ENCODE results near the gene ZAR1L. TPM values are rescaled to one million over a fixed set of nuclear protein-coding genes. Genes with fewer than 3 reads are reported as not detected.

Gene ZAR1L
- total RNA-seq, 1 experiment from 2014 or later, result not detected

DNA sequence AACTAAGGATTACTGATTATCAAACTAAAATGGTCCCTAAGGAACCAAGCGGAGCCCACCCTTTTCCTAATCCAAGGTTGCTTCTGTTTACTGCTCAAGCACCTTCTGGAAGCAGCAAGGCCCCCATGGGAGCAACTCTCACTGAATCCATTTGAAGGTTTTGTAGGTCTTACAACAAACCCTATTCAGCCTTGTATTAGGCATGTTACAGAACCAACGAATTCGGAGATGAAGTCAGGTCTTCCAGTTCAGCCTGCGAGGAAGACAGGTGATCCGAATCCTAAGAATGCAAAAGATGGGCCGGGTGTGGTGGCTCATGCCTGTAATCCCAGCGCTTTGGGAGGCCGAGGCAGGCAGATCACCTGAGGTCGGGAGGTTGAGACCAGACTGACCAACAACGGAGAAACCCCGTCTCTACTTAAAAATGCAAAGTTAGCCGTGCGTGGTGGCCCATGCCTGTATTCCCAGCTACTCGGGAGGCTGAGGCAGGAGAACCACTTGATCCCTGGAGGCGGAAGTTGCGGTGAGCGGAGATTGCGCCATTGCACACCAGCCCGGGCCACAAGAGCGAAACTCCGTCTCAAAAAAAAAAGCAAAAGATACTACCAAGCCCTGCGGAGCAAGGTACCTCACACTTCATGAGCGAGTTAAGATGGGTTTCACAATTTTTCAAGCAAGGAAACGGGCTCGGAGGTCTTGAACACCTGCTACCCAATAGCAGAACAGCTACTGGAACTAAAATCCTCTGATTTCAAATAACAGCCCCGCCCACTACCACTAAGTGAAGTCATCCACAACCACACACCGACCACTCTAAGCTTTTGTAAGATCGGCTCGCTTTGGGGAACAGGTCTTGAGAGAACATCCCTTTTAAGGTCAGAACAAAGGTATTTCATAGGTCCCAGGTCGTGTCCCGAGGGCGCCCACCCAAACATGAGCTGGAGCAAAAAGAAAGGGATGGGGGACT, 609 bp downstream of the ZAR1L start:
- Histone ChIP-seq H3K4me1 (peaks cover 9% of the 10 kb centered on the region), H3K9me3 (replicated peaks) (no peaks in the 10 kb centered on the region), H3K27me3 (no peaks in the 10 kb centered on the region), H3K4me3 (peak overlapping the region; percentile 73), H3K36me3 (peaks cover under 1% of the 10 kb centered on the region; the same call in 1 of the 2 replicates), H3K27ac (peak overlapping the region; percentile 99)
- DNase-seq, result peak; percentile 70 to 79

DNA sequence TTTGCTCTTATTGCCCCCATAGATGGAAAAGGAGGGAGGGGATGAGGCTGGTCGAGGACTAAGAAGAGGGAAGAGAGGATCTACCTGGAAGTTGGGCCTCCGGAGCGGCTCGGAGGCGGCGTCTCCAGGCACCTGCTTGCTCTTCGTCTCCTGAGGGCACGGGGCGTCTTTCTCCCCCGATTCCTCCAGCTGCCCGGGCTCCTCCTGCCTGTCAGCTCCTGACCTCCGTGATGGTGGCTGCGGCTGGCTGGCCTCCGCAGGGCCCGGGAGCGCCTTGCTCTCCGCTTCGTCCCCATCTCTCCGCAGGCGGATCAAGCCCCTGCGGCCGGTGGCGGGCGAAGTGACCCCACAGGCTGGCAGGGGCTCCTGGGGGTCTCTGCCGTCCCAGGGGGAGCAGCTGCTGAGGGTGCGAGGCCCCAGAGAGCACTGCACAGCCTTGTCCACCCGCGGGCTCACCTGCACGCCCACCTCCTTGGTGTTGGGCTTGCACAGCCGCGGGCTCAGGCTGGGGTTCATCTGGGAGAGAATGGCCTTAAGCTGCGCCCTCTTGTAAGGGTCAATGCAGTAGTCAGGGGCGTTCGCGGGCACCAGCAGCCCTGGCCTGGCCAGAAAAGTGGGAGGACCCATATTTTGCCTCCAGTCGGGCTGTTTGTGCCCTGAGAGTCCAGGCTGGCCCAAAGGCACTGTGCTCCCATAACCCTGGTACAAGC, 3.8 kb downstream of the ZAR1L start:
- H3K36me3 ChIP-seq, result no peaks in the 10 kb centered on the region
- no peaks in the 10 kb centered on the region for H3K9me3 ChIP-seq (replicated peaks)
- no peak overlapping the region for H3K27ac ChIP-seq
- H3K27me3 ChIP-seq, result no peaks in the 10 kb centered on the region
- H3K4me1 ChIP-seq, result peaks cover 9% of the 10 kb centered on the region
- H3K4me3 ChIP-seq, result no peak overlapping the region
- no peak for DNase-seq

DNA sequence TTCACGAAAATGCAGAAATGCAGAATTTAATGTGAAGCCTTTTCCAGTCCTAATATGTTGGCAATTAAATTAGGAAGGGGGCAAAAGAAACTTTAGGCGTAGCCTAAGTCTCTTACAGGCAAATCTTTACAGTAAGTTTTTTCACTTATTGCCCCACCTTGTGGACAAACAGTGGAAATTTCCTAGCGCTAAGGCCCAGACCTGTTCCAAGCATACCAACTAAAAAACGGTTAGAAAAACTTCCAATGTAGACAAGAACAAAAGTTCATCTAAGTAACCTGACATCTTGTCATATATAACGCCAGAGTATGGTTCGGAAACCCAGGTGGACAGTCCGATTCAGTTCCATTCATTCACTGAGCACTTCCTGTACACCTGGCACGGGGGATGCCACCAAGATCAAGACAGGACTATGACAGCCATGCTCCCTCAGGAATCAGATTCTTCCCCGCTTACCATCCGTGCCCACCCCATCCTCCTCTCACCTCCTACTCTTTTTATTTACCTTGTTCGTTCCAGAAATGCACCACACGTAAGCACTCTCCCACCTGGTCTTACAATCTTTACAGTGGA, 4.9 kb downstream of the ZAR1L start:
- no peaks in the 10 kb centered on the region for H3K36me3 ChIP-seq
- DNase-seq, result peak; percentile 30 to 79
- peak overlapping the region; percentile 36 for H3K4me3 ChIP-seq
- no peak overlapping the region for H3K27ac ChIP-seq
- H3K9me3 ChIP-seq (replicated peaks), result no peaks in the 10 kb centered on the region; the same call in 1 of the 2 replicates
- H3K27me3 ChIP-seq, result no peaks in the 10 kb centered on the region
- peaks cover 9% of the 10 kb centered on the region for H3K4me1 ChIP-seq

DNA sequence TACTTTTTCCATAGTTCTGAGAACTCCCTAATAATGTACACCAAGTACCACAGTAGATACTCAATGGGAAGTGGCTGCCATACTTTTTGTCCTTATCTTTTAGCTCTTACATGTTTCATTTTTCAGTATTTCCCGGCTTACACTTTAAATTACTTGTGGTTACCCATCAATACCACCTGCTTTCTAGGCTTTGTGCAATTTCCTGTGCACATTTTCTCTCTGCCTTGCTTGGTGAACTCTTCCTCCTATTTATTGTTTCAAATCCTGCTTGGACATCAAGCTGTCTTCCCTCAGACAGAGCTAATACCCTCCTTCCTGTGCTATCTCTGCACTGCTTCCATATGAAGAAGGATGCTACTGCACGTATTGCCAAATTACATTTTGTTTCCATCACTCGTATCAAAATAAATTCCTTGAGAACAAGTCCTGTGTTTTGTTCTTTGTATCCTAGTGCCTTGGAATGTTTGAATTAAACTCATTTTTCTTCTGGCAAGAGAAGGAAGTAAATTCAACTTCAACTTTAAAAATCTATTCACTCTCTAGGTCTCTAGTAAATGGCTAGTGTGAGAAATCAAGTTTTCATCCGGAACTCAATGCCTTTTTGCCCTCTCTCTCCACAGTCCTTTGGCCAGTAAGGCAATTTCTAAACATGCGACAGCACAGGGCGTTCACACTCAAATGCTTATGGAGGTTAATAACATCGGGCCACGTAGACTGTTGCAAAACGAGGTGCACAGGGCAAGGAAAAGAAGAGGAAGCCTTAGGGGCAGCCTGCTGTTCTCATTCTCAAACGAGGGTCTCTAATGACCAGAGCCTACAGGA, 5.6 kb downstream of the ZAR1L start:
- no peak overlapping the region for H3K27ac ChIP-seq

DNA sequence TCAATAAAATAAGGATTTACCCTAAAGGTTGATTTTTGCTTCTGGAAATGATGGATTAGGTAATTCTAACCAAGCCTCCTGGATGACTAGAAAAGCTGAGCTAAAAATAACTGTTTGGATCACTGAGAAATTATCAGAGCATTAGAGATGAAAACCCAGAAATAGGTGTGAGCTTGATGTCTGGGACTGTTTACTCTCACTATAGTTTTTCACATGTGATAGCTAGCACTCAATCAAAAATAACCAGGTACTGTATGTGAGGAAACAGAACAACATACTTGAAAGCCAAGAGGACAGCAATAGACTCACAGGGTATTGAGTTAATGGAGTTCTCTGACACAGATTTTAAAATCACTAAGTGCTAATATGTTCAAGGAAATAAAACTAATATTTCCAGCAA, 9.5 kb downstream of the ZAR1L start:
- Histone ChIP-seq H3K27me3 (no peaks in the 10 kb centered on the region), H3K4me3 (no peak overlapping the region), H3K4me1 (peaks cover 9% of the 10 kb centered on the region), H3K27ac (no peak overlapping the region), H3K9me3 (replicated peaks) (no peaks in the 10 kb centered on the region; the same call in 1 of the 2 replicates), H3K36me3 (no peaks in the 10 kb centered on the region)
- DNase-seq, result no peak

More for the DNA sequence above, 5.6 kb downstream of the ZAR1L start:
- peaks cover 9% of the 10 kb centered on the region for H3K4me1 ChIP-seq
- H3K4me3 ChIP-seq, result peak overlapping the region; percentile 36
- H3K36me3 ChIP-seq, result no peaks in the 10 kb centered on the region
- no peaks in the 10 kb centered on the region; the same call in 1 of the 2 replicates for H3K9me3 ChIP-seq (replicated peaks)
- peak in 1 of 2 experiments; percentile 34 for DNase-seq
- H3K27me3 ChIP-seq, result no peaks in the 10 kb centered on the region

DNA sequence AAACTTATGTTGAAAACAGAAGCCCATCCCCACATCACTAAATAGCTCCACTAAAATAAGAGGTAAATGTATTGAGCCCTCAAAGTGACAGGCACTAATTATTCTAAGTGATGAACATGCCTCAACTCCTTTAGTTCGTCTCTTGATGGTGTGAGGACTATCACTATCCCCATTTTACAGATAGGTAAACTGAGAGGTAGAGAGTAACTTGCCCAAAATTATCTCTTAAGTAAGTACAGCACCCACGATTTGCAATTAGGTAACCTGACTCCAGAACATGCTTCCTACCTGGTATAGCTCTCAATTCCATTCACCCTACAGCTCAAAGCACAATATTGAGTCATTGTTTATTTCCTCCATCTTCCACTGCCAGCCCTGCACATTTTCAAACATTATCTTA, 12.7 kb downstream of the ZAR1L start:
- H3K27ac ChIP-seq, result no peak overlapping the region
- no peaks in the 10 kb centered on the region for H3K27me3 ChIP-seq
- H3K4me1 ChIP-seq, result no peaks in the 10 kb centered on the region
- H3K9me3 ChIP-seq (replicated peaks), result no peaks in the 10 kb centered on the region; the same call in 1 of the 2 replicates
- no peak for DNase-seq
- H3K36me3 ChIP-seq, result no peaks in the 10 kb centered on the region
- no peak overlapping the region for H3K4me3 ChIP-seq

DNA sequence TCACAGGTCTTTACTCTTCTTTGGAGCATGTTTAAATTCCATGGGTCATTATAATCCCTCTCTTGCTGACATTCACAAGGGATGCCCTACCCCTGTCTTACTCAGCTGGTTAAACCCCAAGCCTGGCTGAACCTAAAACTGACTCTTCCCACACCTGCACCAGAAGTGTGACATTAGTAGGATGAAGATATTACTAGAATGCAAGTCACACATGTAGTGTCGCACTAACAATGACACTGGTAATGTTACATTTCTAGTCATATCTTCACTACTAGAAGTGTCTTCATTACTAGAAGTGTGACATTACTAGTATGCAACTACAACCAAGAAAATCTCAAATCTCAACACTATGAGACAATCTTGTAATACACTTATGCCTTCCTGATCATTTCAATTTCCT, 14.2 kb downstream of the ZAR1L start:
- Histone ChIP-seq H3K4me1 (no peaks in the 10 kb centered on the region), H3K27me3 (no peaks in the 10 kb centered on the region), H3K9me3 (replicated peaks) (no peaks in the 10 kb centered on the region; the same call in 1 of the 2 replicates), H3K27ac (no peak overlapping the region), H3K36me3 (no peaks in the 10 kb centered on the region), H3K4me3 (no peak overlapping the region)
- no peak for DNase-seq

DNA sequence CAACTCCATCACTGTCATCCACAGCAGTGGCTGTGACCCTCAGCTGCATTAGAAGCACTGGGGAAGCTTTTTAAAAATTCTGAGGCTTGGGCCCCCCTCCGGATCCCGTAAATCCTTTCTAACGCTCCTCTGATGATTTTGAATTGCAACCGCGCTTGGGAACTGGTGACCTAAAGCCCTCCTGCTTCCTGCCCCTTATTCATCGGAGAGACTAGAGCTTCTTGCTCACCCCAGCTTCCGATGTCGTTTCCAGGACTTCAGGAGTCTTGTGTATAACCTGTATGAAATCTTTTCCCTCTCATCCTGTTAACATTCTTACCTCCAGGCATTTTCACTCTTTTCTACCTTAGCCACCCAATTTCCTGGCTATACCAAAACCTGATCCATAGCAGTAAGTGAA, 14.8 kb downstream of the ZAR1L start:
- no peaks in the 10 kb centered on the region for H3K27me3 ChIP-seq
- DNase-seq, result no peak
- no peaks in the 10 kb centered on the region for H3K9me3 ChIP-seq (replicated peaks)
- H3K4me3 ChIP-seq, result no peak overlapping the region
- H3K27ac ChIP-seq, result no peak overlapping the region
- H3K36me3 ChIP-seq, result no peaks in the 10 kb centered on the region
- no peaks in the 10 kb centered on the region for H3K4me1 ChIP-seq

DNA sequence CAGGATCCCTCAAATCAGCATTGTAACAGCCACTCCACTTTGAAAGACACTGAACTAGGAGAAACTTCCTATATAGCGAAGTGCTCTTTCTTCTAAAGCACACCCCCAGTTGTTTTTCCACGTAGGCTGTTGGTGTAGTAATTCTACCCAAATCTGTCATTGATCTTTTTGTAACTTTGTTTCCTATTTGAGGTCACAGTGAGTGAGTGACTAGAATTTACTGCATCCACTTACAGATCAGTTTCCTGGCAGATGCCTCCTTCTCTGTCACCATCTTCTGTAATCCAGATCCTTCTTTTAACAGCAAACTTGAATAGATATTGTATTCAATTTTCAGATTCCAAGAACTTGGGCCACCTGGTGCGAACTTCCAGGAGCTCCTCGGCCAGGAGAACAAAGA, 15.3 kb downstream of the ZAR1L start:
- H3K9me3 ChIP-seq (replicated peaks), result no peaks in the 10 kb centered on the region

DNA sequence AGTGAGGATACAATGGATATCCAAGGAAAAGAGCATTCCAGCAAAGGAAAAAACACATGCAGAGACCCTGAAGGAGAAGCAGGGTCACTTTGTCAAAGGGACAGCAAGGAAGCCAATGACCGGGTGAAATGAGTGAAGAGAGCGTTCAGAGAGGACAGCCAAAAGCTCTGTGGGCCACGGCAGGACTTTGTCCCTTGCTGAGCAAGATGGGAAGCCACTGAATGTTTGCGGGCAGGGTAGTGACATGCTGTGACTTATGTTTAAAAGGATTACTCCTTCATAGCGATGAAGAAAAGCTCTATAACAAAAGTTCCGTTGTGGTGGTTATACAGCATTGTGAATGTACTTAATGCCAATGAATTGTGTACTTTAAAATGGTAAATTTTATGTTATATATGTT, 16.5 kb downstream of the ZAR1L start:
- Histone ChIP-seq H3K27me3 (no peaks in the 10 kb centered on the region), H3K4me1 (no peaks in the 10 kb centered on the region), H3K4me3 (no peak overlapping the region), H3K9me3 (replicated peaks) (no peaks in the 10 kb centered on the region), H3K27ac (no peak overlapping the region), H3K36me3 (no peaks in the 10 kb centered on the region)
- no peak for DNase-seq

More for the DNA sequence above, 15.3 kb downstream of the ZAR1L start:
- no peak for DNase-seq
- Histone ChIP-seq H3K36me3 (no peaks in the 10 kb centered on the region), H3K4me3 (no peak overlapping the region), H3K27me3 (no peaks in the 10 kb centered on the region), H3K27ac (no peak overlapping the region), H3K4me1 (no peaks in the 10 kb centered on the region)

DNA sequence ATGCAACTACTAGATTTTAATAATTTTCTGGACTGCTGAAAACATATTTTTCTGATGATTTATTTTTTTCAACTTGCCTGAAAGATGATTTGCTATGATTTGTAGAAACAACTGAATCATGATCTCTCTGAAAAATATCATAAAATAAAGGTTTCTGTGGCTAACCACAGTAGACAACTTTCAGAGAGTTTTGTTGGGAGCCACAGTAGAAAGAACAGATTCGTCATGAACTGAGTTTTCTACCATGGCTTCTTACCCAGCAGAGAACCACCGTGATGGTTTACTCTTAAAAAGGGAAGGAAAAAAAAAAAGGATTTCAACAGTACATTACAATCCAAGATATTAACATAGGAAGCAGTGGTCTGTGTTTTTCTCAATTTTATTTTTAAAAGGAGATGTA, 18.0 kb downstream of the ZAR1L start:
- DNase-seq, result no peak
- Histone ChIP-seq H3K36me3 (no peaks in the 10 kb centered on the region), H3K27me3 (no peaks in the 10 kb centered on the region), H3K4me3 (no peak overlapping the region), H3K9me3 (replicated peaks) (no peaks in the 10 kb centered on the region), H3K27ac (no peak overlapping the region), H3K4me1 (no peaks in the 10 kb centered on the region)

DNA sequence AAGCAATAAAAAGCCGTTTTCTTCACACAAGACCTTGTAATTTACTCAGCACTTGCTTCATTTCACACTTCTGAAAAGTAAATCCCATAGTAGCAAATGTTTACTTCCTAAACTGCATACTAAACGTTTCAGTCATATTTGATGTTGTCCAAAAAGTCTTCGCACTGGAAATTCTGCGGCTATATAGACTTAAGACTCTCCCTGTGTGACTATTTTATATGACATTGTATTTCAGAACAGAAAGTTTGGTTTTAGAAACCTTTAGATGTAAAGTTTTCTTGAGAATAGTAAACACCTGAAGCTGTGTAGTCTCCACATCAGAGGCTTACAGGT, 29.6 kb downstream of the ZAR1L start:
- Histone ChIP-seq H3K36me3 (no peaks in the 10 kb centered on the region), H3K27me3 (no peaks in the 10 kb centered on the region), H3K4me1 (peaks cover 11% of the 10 kb centered on the region), H3K9me3 (replicated peaks) (no peaks in the 10 kb centered on the region), H3K4me3 (peak overlapping the region; percentile 34), H3K27ac (peak overlapping the region; percentile 55; the same call in 1 of the 2 replicates)
- DNase-seq, result no peak

DNA sequence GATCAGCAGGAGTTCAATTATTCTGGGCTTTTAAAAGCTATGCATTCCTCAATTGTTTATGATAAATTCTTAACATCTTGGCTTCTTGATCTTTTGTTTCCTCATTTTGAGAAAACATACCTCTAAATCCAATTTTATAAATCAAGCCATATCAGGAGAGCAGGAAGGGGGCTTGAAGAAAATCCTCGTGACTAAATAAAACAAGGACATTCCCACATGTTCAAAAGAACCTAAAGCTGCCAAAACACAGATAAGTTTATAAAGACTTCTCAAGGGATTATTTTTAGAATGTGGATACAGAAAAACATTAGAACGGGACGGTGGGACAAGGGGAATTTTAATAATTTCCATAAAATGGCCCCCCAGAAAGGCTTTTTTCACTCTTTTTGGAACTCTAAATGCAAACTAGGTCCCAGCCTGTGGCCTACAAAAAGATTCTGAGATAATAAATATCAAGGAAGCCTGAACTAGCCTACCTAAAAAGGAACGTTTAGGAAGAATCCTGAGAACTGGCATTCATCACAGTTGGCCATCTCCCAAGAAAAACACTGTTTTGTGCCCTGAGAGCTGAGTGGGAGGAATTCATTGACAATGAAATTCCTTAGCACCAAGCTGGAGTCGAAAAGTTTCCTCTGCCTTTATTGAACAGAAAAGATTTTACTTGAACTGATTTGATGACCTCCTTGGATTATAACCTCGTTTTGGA, 30.1 kb downstream of the ZAR1L start:
- Histone ChIP-seq H3K4me3 (peak overlapping the region; percentile 34), H3K4me1 (peaks cover 11% of the 10 kb centered on the region), H3K27ac (peak overlapping the region; percentile 55), H3K36me3 (no peaks in the 10 kb centered on the region), H3K27me3 (no peaks in the 10 kb centered on the region), H3K9me3 (replicated peaks) (no peaks in the 10 kb centered on the region)
- peak; percentile 70 to 86 for DNase-seq
